RWPE2 (cell line): ENCODE results near the gene NPEPL1.
"Not testable (repeated sequence)": the region's sequence is repeated elsewhere in the genome, so short reads cannot be mapped to it uniquely, and the experiment has no call there.

Experiments
- ATAC-seq: fragments of 200-7000 bp; cut with Tn5 transposase; 3 replicates; pipeline ENCODE4 v1.9.1; 2021; ENCODE audit warnings: low read depth
- DNase-seq: peaks from one replicate; pipeline ENCODE4 v3.0.0-alpha.2; 2020; ENCODE audit warnings: low spot score
- H3K27ac ChIP-seq: fragments of 450-650 bp; 2 replicates; pipeline ENCODE4 v1.5.1; 2017; ENCODE audit warnings: mild to moderate bottlenecking; ENCODE audit not compliant: poor library complexity, severe bottlenecking
- H3K27me3 ChIP-seq: fragments of 250-450 bp; sonication (Bioruptor Pico); 2 replicates; pipeline ENCODE4 v1.5.1; 2021; ENCODE audit warnings: mild to moderate bottlenecking, moderate library complexity; ENCODE audit not compliant: insufficient read depth, poor library complexity, severe bottlenecking
- H3K36me3 ChIP-seq: fragments of 250-450 bp; sonication (Bioruptor Pico); 2 replicates; pipeline ENCODE4 v1.5.1; 2020; ENCODE audit warnings: low read depth, mild to moderate bottlenecking, moderate library complexity
- H3K4me1 ChIP-seq: fragments of 250-450 bp; sonication (Bioruptor Pico); 2 replicates; pipeline ENCODE4 v1.5.1; 2021; ENCODE audit warnings: mild to moderate bottlenecking, moderate library complexity; ENCODE audit not compliant: insufficient read depth, poor library complexity, severe bottlenecking
- H3K4me3 ChIP-seq: fragments of 250-450 bp; sonication (Bioruptor Pico); 2 replicates; pipeline ENCODE4 v1.5.1; 2021; ENCODE audit warnings: mild to moderate bottlenecking, moderate library complexity; ENCODE audit not compliant: severe bottlenecking
- H3K9me3 ChIP-seq: fragments of 250-450 bp; sonication (Bioruptor Pico); 2 replicates; pipeline ENCODE4 v1.5.1; 2021; ENCODE audit warnings: mild to moderate bottlenecking, moderate library complexity; ENCODE audit not compliant: severe bottlenecking
- CTCF ChIP-seq: fragments of 450-650 bp; IDR thresholded peaks from one replicate; pipeline ENCODE4 v1.5.1; 2017; ENCODE audit warnings: mild to moderate bottlenecking, moderate library complexity; ENCODE audit not compliant: poor library complexity, severe bottlenecking

NPEPL1 gene

DNA sequence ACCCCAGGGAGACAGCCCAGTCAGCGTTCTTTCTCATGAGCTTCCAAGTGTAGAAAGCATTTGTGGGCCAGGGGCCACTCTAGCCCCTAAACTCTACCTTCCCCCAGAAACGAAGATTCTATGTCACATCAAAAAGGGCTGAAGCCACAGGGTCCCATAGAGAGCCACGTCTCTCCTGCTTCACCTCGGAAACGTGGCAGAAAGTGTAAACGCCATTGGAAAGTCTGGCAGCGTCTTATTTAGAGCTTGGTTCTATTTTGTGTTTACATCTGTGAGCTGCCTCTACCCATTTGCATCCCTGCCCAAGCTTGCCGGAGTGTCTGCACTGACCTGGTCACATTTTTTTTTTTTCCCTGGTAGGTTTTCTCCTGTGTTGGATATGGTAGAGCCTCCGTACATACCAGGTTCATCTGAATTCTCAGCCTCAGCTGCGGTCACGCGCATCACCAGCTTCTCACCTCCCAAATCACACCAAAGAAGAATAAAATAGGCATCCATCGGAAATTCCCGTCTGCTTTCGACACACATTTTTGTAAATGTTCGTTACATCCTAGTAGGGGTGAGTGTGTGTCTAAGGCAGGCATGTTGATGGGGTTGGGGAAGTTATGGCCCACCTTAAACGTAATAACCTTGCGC lies 62.6 kb downstream of the NPEPL1 start:
- DNase-seq: no peak
- Histone ChIP-seq H3K4me3 (no peak overlapping the region), H3K4me1 (no peaks in the 10 kb centered on the region), H3K9me3 (no peaks in the 10 kb centered on the region), H3K36me3 (no peaks in the 10 kb centered on the region), H3K27me3 (peaks cover 74% of the 10 kb centered on the region), H3K27ac (no peak overlapping the region)
- TF ChIP-seq CTCF: no peak
- no peak for ATAC-seq

- DNase-seq: peak; percentile 68
Observed at GRCh38 chr20:58755766-58756449, 63.3 kb downstream of the NPEPL1 start.

GRCh38 chr20:58756450-58756775 lies 63.8 kb downstream of the NPEPL1 start:
- DNase-seq (no peak), ATAC-seq (no peak)
- no peak for TF ChIP-seq CTCF

More at GRCh38 chr20:58755766-58756449, 63.3 kb downstream of the NPEPL1 start:
- no peak for TF ChIP-seq CTCF
- no peak overlapping the region for H3K4me3 ChIP-seq
- H3K36me3 ChIP-seq: no peaks in the 10 kb centered on the region
- peaks cover 74% of the 10 kb centered on the region for H3K27me3 ChIP-seq
- no peak overlapping the region for H3K27ac ChIP-seq
- no peaks in the 10 kb centered on the region for H3K9me3 ChIP-seq
- no peak for ATAC-seq
- no peaks in the 10 kb centered on the region for H3K4me1 ChIP-seq

GRCh38 chr20:58757647-58758046 lies 65.0 kb downstream of the NPEPL1 start:
- H3K27ac ChIP-seq, ATAC-seq, H3K36me3 ChIP-seq, H3K9me3 ChIP-seq, DNase-seq, H3K4me3 ChIP-seq, H3K4me1 ChIP-seq: not testable (repeated sequence)
- H3K27me3 ChIP-seq: peaks cover 81% of the 10 kb centered on the region

More at GRCh38 chr20:58756450-58756775, 63.8 kb downstream of the NPEPL1 start:
- no peaks in the 10 kb centered on the region for H3K36me3 ChIP-seq
- no peak overlapping the region for H3K4me3 ChIP-seq
- no peaks in the 10 kb centered on the region for H3K4me1 ChIP-seq
- H3K27ac ChIP-seq: no peak overlapping the region
- no peaks in the 10 kb centered on the region for H3K9me3 ChIP-seq
- peaks cover 74% of the 10 kb centered on the region for H3K27me3 ChIP-seq

DNA sequence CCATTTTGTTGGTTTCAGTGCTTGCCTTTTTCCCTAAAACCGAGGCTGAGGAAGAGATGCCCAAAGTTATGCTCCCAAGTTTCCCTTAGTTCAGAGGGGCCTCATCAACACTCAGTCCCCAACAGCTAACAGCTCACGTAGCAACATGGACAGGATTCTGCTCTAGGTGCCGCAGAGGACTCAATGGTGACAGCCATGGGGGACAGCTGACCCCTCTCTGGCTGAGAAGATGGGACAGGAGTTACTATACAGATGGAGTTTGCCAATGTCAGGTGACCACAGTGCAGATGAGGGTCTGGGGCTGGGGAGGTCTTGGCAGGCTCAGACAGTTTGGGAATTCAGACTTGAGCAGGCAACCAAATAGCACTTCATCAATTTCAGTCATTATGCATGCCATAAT lies 67.3 kb downstream of the NPEPL1 start:
- H3K9me3 ChIP-seq: no peaks in the 10 kb centered on the region
- no peaks in the 10 kb centered on the region for H3K36me3 ChIP-seq
- H3K27ac ChIP-seq: no peak overlapping the region
- H3K4me1 ChIP-seq: no peaks in the 10 kb centered on the region
- no peak for TF ChIP-seq CTCF
- H3K4me3 ChIP-seq: no peak overlapping the region
- DNase-seq: no peak
- no peak for ATAC-seq
- peaks cover 88% of the 10 kb centered on the region for H3K27me3 ChIP-seq
